ENCODE results near the gene PTPRA. TPM values are rescaled to one million over a fixed set of nuclear protein-coding genes. Genes with fewer than 3 reads are reported as not detected.

Gene PTPRA
- total RNA-seq, 1 donor = 44.2 TPM

GRCh38 chr20:2833761-2834160 is 39.5 kb upstream of the PTPRA start:
- H2AFZ ChIP-seq (ENCODE audit: low read length) = no peak overlapping the region

GRCh38 chr20:2834401-2835110 is 38.7 kb upstream of the PTPRA start:
- H3K79me2 ChIP-seq (ENCODE audit: insufficient read depth, low read length) = peaks cover under 1% of the 10 kb centered on the region
- H2AFZ ChIP-seq (ENCODE audit: low read length) = no peak overlapping the region
- H3K9me3 ChIP-seq (ENCODE audit: low read depth, low read length) = no peaks in the 10 kb centered on the region
- peaks cover 6% of the 10 kb centered on the region for H3K27me3 ChIP-seq (ENCODE audit: insufficient read depth, low read length)
- peaks cover 20% of the 10 kb centered on the region for H3K36me3 ChIP-seq (ENCODE audit: insufficient read depth, low read length)
- no peak overlapping the region for H3K27ac ChIP-seq (ENCODE audit: low read depth, low read length)
- no peak for DNase-seq (ENCODE audit: insufficient read length, low spot score, missing footprints)
- H3K4me2 ChIP-seq (ENCODE audit: insufficient read depth, low read length) = no peak overlapping the region
- no peak overlapping the region for H3K4me3 ChIP-seq (ENCODE audit: insufficient read depth, low read length)
- TF ChIP-seq CTCF (IDR thresholded peaks at IDR 0.05; ENCODE audit: extremely low read depth, low read depth, low read length) = no peak
- H4K20me1 ChIP-seq (ENCODE audit: insufficient read depth, low read length) = no peaks in the 10 kb centered on the region
- peaks cover 7% of the 10 kb centered on the region for H3K4me1 ChIP-seq (ENCODE audit: insufficient read depth, low read length)

More at GRCh38 chr20:2833761-2834160, 39.5 kb upstream of the PTPRA start:
- Histone ChIP-seq H3K27me3 (ENCODE audit: insufficient read depth, low read length) (peaks cover 14% of the 10 kb centered on the region), H3K79me2 (ENCODE audit: insufficient read depth, low read length) (no peaks in the 10 kb centered on the region), H3K27ac (ENCODE audit: low read depth, low read length) (no peak overlapping the region), H3K36me3 (ENCODE audit: insufficient read depth, low read length) (peaks cover 20% of the 10 kb centered on the region), H3K4me3 (ENCODE audit: insufficient read depth, low read length) (no peak overlapping the region), H3K4me2 (ENCODE audit: insufficient read depth, low read length) (no peak overlapping the region), H4K20me1 (ENCODE audit: insufficient read depth, low read length) (no peaks in the 10 kb centered on the region), H3K4me1 (ENCODE audit: insufficient read depth, low read length) (peaks cover 7% of the 10 kb centered on the region), H3K9me3 (ENCODE audit: low read depth, low read length) (no peaks in the 10 kb centered on the region)
- DNase-seq (ENCODE audit: insufficient read length, low spot score, missing footprints) = no peak
- TF ChIP-seq CTCF (IDR thresholded peaks at IDR 0.05; ENCODE audit: extremely low read depth, low read depth, low read length) = no peak

- no peak overlapping the region for H2AFZ ChIP-seq (ENCODE audit: low read length)
- H3K4me1 ChIP-seq (ENCODE audit: insufficient read depth, low read length) = peaks cover 13% of the 10 kb centered on the region
- H3K4me3 ChIP-seq (ENCODE audit: insufficient read depth, low read length) = no peak overlapping the region
- peak; percentile 48 for DNase-seq (ENCODE audit: insufficient read length, low spot score, missing footprints)
- peaks cover 20% of the 10 kb centered on the region for H3K36me3 ChIP-seq (ENCODE audit: insufficient read depth, low read length)
- H3K27ac ChIP-seq (ENCODE audit: low read depth, low read length) = no peak overlapping the region
- H3K4me2 ChIP-seq (ENCODE audit: insufficient read depth, low read length) = no peak overlapping the region
- no peaks in the 10 kb centered on the region for H4K20me1 ChIP-seq (ENCODE audit: insufficient read depth, low read length)
- no peak for TF ChIP-seq CTCF (IDR thresholded peaks at IDR 0.05; ENCODE audit: extremely low read depth, low read depth, low read length)
- H3K79me2 ChIP-seq (ENCODE audit: insufficient read depth, low read length) = peaks cover 5% of the 10 kb centered on the region
- H3K9me3 ChIP-seq (ENCODE audit: low read depth, low read length) = no peaks in the 10 kb centered on the region
- H3K27me3 ChIP-seq (ENCODE audit: insufficient read depth, low read length) = no peaks in the 10 kb centered on the region
Measured at GRCh38 chr20:2835331-2835796, 37.9 kb upstream of the PTPRA start.

GRCh38 chr20:2836035-2836434 is 37.2 kb upstream of the PTPRA start:
- no peak for DNase-seq (ENCODE audit: insufficient read length, low spot score, missing footprints)
- Histone ChIP-seq H3K4me2 (ENCODE audit: insufficient read depth, low read length) (no peak overlapping the region), H2AFZ (ENCODE audit: low read length) (no peak overlapping the region), H3K27ac (ENCODE audit: low read depth, low read length) (no peak overlapping the region), H3K9me3 (ENCODE audit: low read depth, low read length) (no peaks in the 10 kb centered on the region), H3K4me3 (ENCODE audit: insufficient read depth, low read length) (no peak overlapping the region), H3K27me3 (ENCODE audit: insufficient read depth, low read length) (no peaks in the 10 kb centered on the region), H3K79me2 (ENCODE audit: insufficient read depth, low read length) (peaks cover 5% of the 10 kb centered on the region), H4K20me1 (ENCODE audit: insufficient read depth, low read length) (no peaks in the 10 kb centered on the region), H3K4me1 (ENCODE audit: insufficient read depth, low read length) (peaks cover 13% of the 10 kb centered on the region), H3K36me3 (ENCODE audit: insufficient read depth, low read length) (peaks cover 20% of the 10 kb centered on the region)
- no peak for TF ChIP-seq CTCF (IDR thresholded peaks at IDR 0.05; ENCODE audit: extremely low read depth, low read depth, low read length)
